Anterior cingulate cortex (tissue), 58 donors: ENCODE data around the gene ZNF14.
"Not testable (repeated sequence)": the region's sequence is repeated elsewhere in the genome, so short reads cannot be mapped to it uniquely, and the experiment has no call there.

Experiments used
- DNase-seq, 58 donors: peaks; one replicate each; lab custom pipeline; 2025; lab: John Stamatoyannopoulos, UW

The ZNF14 gene

DNA sequence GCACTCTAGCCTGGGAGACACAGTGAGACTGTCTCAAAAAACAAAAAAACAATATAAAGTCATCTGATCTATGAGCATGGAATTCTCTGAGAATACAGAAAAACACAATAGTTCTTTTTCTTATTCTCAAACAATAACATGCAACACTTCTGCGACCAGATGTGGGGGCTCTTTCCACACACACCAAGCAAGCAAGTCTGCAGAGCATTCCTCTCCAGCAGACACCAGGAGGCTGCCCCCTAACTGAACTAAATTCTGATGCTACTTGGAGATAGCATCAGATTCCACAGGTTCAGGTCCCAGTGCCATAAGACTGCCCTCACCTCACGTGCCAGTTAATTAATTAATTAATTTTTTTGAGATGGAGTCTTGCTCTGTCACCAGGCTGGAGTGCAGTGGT is 36.5 kb downstream of the ZNF14 start:
- no peak for DNase-seq

DNA sequence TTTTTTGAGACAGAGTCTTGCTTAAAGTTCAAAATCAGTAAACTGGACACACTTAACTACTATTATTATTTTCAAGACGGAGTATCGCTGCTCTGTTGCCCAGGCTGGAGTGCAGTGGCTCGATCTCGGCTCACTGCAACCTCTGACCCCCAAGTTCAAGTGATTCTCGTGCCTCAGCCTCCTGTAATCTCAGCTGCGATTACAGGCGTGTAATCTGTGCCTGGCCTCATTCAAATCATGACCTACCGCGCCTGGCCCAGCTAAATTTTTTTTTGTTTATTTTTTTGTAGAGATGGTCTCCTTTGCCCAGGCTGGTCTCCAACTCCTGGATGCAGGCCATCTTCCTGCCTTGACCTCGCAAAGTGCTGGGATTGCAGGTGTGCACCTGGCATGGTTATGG is 41.2 kb downstream of the ZNF14 start:
- no peak for DNase-seq

DNA sequence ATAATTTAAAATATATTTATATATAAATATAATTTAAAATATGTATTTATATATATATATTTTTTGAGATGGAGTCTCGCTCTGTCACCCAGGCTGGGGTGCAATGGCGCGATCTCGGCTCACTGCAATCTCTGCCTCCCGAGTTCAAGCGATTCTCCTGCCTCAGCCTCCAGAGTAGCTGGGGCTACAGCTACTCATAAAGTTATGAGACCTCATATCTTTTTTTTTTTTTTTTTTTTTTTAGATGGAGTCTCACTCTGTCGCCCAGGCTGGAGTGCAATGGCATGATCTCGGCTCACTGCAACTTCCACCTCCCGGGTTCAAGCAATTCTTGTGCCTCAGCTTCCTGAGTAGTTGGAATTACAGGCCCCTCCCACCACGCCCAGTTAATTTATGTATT is 43.9 kb downstream of the ZNF14 start:
- not testable (repeated sequence) for DNase-seq

DNA sequence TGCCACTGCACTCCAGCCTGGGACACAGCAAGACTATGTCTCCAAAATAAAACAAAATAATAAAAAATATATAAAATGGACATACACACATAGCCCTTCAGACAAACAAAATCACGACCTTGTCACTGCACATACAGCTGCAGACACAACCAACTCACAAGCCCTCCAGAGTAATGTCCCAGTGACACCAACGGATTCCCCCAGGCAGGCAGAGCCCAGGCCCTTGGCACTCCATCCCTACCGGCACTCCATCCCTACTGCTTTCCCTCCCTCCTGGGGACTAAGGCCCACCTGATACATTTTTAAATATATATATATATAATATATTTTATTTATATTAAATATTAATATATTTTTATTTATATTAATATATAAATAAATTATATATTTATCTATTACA is 45.8 kb downstream of the ZNF14 start:
- DNase-seq, result no peak

DNA sequence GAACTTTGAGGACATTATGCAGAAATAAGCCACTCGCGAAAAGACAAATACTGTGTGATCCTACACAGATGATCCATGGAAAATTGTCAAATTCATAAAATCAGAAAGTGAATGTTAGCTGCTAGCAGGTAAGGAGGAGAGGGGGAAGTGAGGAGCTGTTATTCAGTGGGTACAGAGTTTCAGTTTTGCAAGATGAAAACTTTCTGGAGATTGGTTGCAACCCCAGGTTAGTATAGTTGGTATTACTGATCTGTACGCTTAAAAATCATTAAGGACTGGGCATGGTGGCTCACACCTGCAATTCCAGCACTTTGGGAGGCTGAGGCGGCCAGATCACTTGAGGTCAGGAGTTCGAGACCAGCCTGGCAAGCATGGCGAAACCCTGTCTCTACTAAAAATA is 46.3 kb downstream of the ZNF14 start:
- DNase-seq, result no peak

DNA sequence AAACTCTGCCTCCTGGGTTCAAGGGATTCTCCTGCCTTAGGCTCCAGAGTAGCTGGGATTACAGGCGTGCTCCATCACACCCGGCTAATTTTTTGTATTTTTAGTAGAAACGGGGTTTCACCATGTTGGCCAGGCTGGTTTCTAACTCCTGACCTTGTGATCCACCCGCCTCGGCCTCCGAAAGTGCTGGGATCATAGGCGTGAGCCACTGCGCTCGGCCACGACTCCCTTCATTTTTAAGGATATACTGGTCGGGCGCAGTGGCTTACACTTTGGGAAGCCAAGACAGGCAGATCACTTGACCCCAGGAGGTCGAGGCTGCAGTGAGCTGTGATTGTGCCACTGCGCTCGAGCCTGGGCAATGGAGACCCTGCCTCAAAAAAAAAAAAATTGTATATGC is 46.8 kb downstream of the ZNF14 start:
- DNase-seq, result not testable (repeated sequence)

DNA sequence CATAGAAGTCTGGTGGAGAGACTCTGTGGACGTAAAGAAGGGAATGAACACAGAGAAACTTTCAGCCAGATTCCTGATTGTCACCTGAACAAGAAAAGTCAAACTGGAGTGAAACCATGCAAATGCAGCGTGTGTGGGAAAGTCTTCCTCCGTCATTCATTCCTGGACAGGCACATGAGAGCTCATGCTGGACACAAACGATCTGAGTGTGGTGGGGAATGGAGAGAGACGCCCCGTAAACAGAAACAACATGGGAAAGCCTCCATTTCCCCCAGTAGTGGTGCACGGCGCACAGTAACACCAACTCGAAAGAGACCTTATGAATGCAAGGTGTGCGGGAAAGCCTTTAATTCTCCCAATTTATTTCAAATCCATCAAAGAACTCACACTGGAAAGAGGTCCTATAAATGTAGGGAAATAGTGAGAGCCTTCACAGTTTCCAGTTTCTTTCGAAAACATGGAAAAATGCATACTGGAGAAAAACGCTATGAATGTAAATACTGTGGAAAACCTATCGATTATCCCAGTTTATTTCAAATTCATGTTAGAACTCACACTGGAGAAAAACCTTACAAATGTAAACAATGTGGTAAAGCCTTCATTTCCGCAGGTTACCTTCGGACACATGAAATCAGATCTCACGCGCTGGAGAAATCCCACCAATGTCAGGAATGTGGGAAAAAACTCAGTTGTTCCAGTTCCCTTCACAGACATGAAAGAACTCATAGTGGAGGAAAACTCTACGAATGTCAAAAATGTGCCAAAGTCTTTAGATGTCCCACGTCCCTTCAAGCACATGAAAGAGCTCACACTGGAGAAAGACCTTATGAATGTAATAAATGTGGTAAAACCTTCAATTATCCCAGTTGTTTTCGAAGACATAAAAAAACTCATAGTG is 53.5 kb downstream of the ZNF14 start:
- DNase-seq, result no peak

DNA sequence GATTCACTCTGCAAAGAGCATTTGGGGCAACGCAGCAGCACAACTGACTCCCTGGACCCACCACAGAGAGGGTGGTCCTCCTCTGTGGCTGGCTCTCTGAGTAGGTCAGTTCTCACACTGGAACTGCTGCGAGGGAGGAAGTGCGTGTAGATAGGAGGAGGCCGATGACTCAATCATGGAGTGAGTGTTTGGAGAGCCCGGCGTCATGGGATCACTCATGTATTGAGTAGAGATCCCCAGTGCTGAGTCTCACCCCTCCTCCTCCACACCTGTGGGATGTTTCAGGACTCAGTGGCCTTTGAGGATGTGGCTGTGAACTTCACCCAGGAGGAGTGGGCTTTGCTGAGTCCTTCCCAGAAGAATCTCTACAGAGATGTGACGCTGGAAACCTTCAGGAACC is 55.3 kb downstream of the ZNF14 start:
- DNase-seq, result no peak

DNA sequence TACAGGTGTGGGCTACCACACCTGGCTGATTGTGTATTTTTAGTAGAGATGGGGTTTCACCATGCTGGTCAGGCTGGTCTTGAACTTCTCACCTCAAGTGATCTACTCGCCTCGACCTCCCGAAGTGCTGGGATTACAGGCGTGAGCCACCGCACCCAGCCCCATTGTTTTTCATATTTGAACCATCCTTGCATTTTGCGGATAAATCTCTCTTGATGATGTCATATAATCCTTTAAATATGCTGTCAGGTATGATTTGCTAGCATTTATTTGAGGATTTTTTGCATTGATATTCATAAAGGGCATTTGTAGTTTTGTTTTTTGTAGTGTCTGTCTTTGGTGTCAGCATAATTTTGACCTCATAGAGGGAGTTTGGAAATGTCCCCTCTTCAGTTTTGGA is 58.6 kb downstream of the ZNF14 start:
- DNase-seq, result no peak

DNA sequence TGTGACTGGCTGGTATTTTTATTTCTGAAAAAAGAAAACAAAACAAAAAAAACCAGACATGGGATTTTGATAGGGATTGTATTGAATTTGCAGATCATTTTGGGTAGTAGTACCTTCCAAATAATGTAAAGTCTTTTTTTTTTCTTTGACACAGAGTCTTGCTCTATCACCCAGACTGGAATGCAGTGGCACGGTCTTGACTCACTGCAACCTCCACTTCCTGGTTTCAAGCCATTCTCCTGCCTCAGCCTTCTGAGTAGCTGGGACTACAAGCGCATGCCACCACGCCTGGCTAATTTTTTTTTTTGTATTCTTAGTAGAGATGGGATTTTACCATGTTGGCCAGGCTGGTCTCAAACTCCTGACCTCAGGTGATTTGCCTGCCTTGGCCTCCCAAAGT is 60.1 kb downstream of the ZNF14 start:
- DNase-seq, result no peak

DNA sequence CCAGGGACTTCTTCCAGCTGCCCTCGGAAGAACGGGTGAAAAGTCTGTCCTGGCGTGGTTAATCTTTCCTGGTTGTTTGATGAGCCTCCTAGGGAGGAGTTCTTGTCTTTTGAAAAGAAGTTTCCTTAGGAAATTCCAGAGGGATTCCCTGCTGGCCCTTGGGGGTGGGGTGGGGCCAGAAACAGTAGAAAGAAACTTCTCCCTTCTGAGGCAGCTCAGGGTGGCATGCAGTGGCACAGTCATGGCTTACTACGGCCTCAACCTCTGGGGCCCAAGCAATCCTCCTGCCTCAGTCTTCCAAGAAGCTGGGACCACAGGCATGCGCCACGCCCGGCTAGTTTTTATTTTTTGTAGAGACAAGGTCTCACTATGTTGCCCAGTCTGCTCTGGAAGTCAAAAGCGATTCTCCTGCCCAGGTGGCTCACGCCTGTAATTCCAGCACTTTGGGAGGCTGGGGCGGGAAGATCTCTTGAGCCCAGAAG is 62.8 kb downstream of the ZNF14 start:
- no peak for DNase-seq

DNA sequence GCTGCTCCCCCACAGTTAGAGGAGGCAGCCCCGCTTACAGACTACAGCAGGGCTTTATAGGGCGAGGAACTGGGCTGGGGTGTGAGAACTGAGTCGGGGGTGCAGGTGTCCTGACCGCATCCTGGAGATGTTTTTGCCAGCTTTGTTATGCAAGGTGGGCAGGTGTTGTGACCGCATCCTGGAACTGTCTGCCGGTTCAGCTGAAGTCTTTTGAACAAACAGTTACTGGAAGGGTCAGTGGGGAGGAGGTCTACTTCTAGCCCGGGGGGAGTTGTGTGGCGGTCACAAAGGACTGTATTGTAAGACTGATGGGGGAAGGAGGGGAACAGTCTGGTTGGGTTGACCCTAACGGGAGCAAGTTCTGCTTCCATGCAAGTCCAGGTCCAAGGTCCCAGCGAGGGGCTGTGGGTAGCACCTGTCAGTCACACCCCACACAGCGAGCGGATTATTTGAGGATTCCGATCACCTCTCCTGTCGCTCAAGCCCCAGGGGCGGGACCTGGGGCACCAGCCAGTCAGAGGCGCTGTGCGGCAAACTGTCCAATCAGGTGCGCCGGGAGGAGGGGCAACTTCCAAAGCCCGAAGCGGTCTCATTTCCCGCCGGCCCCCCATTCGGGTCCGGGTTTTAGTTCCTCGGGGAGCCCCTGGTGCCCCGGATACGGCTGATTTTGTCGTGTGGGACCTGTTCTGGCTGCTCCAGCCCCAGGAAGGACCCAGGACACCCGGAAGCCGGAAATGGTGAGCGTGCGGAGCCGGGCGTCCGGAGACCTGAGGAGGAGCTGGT is 64.5 kb downstream of the ZNF14 start, which contains the start of gene ZNF101:
TSS of gene ZNF101 (plus strand) at position 610 of the 783 bp plus-strand sequence. CDS start at position 735, 125 bp downstream.
- DNase-seq, result peak; percentile 45 to 97 (median 89)

DNA sequence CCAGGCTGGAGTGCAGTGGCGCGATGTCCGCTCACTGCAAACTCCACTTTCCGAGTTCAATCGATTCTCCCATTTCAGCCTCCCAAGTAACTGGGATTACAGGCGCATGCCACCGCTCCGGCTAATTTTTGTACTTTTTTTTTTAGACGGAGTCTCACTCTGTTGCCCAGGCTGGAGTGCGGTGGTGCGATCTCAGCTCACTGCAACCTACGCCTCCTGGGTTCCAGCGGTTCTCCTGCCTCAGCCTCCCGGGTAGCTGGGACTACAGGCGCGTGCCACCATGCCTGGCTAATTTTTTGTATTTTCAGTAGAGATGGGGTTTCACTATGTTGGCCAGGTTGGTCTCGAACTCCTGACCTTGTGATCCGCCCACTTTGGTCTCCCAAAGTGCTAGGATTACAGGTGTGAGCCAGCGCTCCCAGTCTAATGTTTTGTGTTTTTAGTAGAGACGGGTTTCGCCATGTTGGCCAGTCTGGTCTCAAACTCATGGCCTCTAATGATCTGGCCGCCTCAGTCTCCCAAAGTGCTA is 67.4 kb downstream of the ZNF14 start:
- DNase-seq, result not testable (repeated sequence)

DNA sequence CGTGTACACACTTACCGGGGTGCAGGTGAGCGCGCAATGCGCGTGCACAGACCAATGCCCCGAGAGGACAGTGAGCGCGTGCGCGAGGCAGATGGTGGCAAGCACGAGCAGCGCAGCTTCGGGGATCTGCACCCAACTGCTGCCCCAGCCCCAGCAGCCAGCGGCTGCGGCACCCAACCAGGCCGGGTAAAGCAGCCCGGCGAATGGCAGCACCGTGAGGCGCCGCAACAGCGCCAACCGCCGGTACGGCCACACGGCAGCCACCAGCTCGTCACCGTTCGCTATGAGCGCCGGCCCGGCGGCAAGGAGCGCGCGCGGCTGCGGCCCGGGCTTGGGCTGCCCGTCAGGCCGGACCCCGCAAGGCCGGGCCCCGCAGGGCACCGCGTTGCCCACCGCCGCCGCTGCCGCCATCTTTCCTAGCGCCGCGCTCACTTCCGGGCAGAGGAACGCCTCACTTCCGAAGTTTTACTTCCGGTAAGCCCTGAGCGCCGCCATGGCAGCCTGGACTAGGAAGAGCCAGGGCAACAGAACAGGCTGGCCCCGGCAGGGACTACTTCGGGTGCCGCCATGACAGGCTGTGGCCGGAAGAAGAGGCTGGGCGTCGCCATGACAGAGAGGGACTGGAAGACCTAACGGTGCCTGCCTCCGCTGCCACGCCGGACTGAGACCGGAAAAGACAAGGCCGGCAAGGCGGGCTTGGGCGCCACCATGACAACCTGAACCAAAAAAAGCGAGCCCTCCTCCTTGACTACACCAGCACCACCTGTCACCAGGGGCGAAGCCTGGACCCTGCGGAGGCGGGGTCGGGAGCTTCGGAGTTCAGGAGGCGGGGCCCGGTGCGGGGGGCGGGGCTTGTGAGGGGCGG is 69.4 kb downstream of the ZNF14 start, which contains the start of gene ATP13A1:
TSS of gene ATP13A1 (minus strand) at position 421 of the 865 bp plus-strand sequence. CDS start at position 411, 10 bp downstream.
- DNase-seq, result peak; percentile 83 to 100 (median 96)

DNA sequence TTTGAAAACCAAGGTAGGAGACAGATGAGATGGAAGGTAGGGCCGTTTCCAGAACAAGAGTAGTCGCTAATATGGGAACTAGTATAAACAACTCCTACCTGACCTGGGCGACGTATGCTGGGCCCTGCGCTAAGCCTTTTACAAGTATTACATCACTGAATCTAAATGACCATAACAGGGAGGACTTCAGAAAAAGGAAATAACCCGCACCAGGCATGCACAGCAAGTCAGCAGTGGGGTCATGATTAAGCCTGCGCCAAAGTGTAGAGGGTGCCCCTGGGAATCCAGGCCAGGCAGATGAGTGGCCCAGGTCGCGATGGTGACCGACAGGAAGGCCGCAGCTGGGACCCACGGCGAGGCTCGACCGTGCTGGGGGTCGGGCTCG is 70.0 kb downstream of the ZNF14 start:
- no peak for DNase-seq

DNA sequence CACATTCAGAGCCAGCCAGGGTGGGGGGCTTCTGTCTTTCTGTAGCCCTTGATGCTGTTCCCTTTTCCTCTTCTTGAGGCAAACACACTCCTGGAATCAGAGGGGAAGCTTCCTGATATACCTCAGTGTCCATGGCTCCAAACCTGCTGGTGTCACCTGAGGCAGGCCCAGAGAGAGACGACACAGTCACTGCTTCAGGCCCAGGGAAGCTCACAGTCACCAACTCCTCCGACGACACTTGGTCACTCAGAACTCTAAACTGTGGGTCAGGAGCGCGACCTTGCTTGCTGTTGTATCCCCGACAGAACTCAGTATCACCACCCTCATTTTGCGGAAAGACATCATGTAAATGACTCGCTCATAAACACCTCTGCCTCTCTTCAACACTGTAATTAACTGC is 70.6 kb downstream of the ZNF14 start:
- no peak for DNase-seq

DNA sequence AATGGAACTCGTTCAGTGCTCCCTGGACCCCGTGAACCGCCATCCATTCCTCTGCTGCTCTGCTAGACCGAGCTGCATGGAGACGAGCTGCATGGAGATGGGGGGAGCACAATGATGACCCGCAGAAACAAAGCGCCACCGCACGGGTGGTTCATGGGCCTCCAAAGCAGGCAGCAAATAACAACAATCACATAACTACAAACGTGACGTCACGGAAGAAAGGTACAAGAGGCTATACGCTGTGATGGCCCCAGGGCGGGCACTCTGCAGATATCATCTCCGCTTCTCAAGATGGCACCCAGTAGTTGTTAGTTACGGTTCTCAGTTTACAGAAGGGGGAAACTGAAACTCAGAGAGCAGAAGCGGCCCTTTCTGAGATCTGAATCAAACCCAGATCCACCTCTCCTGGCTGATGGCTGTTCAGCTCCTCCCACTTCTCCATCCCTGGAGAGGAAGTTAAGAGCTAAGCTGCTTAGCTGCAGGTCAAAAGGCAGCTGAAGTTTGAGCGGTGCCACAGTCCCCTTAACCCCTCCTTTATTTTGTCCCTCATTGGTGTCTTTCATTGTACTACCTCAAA is 71.1 kb downstream of the ZNF14 start:
- DNase-seq, result peak in 1 of 58 donors; percentile 25

DNA sequence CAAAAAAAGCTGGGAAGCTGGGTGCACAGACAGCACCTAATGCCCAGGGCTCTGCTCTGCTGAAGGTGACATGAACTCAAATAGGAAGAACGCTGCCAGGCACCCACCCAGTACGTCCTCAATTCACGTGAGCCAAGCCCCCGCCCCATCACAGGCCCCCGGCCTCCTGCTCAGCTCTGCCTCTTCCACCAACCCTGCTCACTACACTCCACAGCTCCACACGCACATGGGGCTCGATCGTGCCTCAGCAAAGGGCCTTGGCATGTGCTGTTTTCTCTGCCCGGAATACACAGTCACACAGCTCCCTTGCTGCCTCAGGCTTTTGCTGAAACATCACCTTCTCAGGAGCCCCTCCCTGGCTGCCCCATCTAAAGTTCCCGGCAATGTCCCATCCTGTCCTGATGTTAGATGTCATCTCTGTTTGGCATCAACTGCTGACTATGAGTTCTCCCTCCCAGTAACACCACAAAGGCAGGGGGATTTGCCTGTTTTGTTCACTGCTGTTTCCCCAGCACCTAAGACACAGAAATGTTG is 71.7 kb downstream of the ZNF14 start:
- no peak for DNase-seq
